Activated CD4-positive, alpha-beta T cell treated with anti-CD3 and anti-CD28 coated beads for 48 hours (primary cell): Measurements from ENCODE around the gene NUTM1.
"Not testable (repeated sequence)": the region's sequence is repeated elsewhere in the genome, so short reads cannot be mapped to it uniquely, and the experiment has no call there.

Source experiments
- DNase-seq: peaks from one replicate; pipeline ENCODE4 v3.0.0-alpha.2; 2020

NUTM1 gene

DNA sequence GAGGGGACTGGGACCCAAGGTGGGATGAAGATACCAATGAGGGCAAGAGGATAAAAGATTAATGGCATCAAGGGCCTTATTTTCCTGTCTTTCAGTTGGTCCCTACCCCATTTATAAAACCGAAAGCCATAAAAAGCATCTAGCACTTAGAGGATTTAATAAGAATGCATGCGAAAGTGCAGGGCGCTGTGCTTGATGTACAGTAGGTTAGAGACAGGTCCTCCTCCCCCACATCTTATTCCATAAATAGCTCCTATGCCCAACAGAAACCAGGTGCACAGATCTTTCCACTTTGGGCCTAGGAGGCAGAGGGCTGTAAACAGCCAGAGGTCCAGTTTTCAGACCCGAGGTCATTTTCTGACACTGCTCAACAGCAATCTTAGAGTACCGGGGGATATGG, 22.7 kb downstream of the NUTM1 start:
- no peak for DNase-seq

DNA sequence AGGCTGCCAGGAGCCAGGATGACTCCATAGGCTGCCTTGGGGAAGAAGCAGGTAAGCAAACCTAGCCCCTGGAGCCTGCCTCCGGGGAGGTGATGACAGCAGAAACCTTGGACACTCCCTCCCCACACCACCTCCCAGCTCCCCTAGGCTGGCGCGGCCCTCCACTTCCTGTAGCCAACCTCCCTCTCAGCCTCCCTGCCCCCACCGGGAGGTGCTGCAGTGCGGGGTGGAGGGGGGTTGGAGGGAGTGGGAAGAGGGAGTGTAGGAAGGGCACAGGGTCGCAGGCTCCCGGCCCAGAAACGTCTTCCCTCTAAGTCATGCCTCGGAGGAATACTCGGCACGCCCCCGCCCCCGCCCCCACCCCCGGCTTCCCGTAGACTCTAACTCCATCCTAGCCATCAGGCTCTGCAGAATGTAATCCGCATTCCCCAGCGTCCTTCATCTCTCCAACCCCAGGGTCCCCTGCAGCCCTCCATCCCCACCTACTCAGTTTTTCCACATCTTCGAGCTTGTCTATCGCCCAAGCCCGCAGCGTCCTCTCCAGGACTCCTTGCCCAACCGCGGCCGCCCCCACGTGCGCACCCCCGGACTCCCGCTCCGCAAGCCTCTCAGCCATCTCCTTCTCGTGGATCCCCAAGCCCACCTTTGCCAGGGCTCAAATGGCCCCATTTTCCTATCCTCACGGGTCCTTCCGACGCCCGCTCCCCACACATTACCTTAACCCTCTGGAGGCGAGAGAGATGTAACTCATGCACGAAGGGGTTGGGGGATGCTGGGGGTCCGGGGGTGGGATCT, 23.4 kb downstream of the NUTM1 start:
- peak; percentile 68 for DNase-seq

- DNase-seq = peak; percentile 92
These were observed 24.3 kb downstream of the NUTM1 start, which contains the start of gene LPCAT4 for GRCh38 chr15:34367101-34368081. LPCAT4 (minus strand) TSS chr15:34367196; CDS start chr15:34367100, 96 bp downstream.

DNA sequence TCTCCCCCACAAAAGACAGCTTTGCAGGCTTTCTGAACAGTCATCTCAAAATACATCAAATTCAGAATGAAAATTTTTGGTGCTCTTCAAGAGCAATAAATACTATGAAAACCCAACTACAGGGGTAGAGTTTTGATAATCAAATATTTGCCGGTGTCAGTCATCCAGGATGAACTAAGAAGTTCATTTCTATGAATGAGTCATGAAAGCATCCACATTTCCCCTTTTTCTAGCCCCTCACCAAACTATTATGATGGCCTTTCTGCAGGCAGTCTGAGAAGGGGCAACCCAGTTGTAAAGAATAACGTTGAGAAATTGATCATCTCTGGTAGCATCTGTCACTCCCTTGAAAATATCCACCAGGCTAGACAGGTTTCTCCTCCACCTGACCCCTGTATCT, 27.0 kb downstream of the NUTM1 start:
- DNase-seq = no peak

- no peak for DNase-seq
These were observed 27.5 kb downstream of the NUTM1 start for GRCh38 chr15:34370643-34371042.

- DNase-seq = no peak
These were observed 30.8 kb downstream of the NUTM1 start for GRCh38 chr15:34373951-34374350.

- DNase-seq = no peak
These were observed 31.7 kb downstream of the NUTM1 start for GRCh38 chr15:34374816-34375215.

- DNase-seq = not testable (repeated sequence)
These were observed 32.4 kb downstream of the NUTM1 start for GRCh38 chr15:34375541-34375940.

DNA sequence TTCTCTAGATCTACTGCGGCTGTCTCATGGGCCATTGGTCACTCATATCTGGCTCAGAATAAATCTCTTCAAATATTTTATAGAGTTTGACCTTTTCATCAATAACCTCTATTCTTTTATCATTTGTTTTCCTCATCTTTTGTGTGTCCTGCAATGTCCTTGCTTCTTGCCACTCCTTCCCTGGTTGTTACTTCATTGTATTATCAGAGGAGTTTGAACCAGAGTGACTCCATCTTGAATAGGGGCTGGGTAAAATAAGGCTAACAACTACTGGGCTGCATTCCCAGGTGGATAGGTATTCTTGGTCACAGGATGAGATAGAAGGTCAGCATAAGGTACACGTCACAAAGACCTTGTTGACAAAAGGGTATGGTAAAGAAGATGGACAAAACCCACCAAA, 33.7 kb downstream of the NUTM1 start:
- DNase-seq = no peak

GRCh38 chr15:34380491-34380890, 37.4 kb downstream of the NUTM1 start:
- DNase-seq = not testable (repeated sequence)

DNA sequence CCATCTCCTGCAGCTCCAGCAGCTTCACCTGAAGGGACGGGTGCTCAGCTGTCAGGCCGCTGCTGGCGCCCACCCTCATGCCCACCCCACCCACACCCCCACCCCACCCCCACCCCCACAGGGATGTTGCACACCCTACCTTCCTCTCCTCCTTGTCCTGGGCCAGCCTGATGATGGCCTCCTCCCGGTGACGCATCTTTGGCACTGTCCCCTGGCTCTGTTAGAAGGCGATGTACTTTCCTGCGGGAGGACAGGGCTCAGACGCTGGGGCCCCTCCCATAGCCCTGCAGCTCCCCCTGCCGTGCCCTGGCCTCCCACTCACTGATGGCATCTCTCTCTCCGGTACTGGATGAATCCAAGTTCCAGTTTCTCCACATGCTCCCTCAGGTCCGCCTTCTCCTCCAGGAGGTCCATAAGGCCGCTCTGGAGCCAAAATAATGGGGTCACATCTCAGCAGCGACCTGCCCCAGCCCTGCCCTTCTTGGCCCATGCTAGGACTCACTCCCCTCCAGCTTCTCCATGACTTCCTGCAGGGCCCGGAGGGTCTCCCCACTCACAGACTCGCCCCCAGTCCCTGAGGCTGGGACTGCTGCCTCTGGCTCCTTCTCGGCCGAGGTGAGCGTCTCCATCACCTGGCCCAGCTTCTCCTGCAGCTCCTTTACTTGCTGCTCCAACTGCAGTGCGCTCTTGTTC, 38.9 kb downstream of the NUTM1 start:
- DNase-seq = not testable (repeated sequence)

DNA sequence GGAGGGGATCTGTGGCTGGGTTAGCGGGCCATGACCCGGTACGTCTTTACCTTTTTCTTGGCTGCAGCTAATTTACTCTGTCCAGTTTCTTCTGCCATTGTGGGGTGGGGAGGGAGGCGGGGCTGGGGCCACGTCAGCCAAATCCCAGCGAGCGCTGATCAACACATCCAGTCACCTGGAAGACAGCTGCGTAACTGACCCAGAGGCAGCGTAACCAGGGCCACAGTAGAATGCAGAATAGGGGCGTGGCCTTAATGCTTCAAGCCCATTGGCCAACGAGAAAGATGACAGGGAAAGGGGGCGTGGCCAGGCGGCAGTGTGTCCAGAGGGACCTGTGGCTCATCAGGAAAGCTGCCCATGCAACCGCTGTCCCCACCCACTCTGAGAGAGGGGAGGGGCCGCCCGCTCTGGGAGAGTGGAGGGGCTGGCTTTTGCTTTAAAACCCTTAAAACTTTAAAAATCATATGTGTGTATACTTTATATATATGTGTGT, 46.5 kb downstream of the NUTM1 start:
- DNase-seq = not testable (repeated sequence)

GRCh38 chr15:34392981-34393380, 49.9 kb downstream of the NUTM1 start:
- not testable (repeated sequence) for DNase-seq

DNA sequence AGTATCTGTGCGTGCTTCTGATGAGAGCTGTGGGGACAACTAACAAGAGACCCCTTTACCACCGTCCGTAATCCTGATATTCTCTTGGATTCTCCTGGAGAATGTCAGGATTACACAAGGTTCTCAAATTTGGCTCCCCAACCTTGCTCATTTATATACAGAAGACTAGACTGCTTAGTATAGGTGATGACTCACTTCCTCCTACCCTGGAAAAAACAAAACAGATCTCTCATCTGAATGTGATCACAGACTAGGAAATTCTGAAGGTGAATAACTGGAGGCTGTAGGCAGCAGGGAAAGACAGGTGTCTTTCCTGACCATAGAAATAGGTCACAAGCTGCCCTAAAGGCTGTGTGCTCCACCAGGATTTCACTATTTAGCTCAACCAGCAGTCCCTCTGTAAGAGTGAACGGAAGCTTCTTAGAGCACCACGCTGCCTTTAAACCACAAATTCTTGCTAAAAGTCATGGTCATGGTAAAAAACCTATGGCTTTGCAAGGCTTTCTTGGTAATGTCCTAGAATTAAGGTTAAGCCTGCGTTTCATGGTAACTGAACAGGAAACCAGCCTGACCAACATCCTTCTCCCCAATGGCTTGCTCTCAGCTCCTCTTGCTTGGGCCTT, 54.6 kb downstream of the NUTM1 start:
- not testable (repeated sequence) for DNase-seq

- not testable (repeated sequence) for DNase-seq
These were observed 60.1 kb downstream of the NUTM1 start for GRCh38 chr15:34403160-34403598.

- not testable (repeated sequence) for DNase-seq
These were observed 60.8 kb downstream of the NUTM1 start for GRCh38 chr15:34403899-34404298.
